ENCODE data around the gene JMJD4. TPM values are rescaled to one million over a fixed set of nuclear protein-coding genes. Genes with fewer than 3 reads are reported as not detected.
"Not testable (repeated sequence)": the region's sequence is repeated elsewhere in the genome, so short reads cannot be mapped to it uniquely, and the experiment has no call there.

The JMJD4 gene
- total RNA-seq, 1 experiment from 2014 or later: 49.6 TPM

DNA sequence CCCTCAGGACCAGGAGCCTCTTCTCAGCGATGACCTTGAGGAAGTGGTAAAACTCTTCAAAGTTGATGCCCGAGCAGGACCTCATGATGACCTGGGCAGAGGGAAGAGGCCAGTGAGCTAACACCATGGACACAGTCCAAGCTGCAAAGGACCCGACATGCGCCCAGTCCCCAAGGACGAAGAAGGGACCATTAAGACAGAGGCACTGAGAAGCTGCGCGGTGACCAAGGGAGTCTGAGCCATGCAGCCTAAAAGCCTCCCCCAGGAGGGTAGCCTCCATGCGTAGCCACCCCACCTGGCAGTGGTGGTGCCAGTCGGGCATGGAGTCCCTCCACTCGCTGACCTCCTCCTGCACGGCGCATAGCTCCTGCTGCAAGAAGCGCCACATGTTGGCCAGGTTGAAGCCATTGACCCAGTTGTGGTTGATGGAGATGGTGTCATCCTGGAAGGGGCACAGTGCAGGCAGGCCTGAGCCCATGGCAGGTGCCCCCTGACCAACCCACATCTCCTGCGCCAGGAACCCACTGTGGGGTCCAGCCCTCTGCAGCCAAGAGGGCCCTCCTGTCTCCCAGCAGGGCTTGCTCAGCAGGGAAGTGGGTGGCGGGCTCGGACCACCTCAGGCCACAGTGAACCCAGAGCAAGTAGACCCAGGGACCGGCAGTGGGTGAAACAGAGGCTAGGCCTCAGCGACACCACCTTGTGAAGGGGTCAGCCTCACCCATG, 2.4 kb downstream of the JMJD4 start:
- DNase-seq (ENCODE audit: low spot score): no peak

DNA sequence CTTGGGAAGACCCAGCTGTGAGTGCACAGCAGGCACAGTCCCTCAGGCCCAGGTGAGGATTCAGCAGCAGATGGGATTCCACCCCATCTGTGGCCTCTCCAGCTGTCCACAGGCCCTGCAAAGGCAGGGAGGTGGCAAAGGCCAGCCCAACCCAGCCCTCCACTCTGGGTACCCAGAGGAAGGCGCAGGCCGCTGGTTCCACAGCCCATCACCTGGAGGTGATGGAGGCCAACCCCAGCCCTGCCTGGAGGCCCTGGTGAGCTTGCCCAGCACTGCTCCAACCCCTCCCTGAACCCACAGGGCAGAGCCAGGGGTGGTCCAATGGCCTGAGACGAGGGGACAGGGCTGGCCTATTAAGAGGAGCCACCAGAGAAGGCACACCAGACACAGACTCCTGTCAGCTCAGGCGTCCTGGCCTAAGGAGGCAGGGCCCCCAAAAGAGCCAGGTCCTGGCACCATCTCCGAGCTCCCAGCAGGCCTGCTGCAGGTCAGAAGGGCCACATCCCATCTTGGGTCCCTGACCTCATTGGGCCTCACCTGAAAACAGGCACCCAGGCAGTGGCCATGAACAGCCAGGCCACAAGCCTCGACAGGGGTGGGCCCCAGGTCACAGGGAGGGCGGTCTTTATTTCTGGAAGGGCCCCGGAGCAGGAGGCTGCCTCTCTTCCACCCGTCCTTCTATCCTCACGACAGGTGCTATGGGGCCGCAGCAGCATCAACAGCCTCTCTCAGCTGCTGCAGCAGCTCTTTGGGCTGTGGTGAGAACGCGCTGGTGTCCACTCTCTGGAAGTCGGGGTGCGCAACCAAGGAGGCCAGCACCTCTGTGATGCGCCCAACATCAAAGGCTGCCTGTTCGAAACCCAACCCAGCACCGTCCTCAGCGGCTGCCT, 3.2 kb downstream of the JMJD4 start:
- no peak for DNase-seq (ENCODE audit: low spot score)

DNA sequence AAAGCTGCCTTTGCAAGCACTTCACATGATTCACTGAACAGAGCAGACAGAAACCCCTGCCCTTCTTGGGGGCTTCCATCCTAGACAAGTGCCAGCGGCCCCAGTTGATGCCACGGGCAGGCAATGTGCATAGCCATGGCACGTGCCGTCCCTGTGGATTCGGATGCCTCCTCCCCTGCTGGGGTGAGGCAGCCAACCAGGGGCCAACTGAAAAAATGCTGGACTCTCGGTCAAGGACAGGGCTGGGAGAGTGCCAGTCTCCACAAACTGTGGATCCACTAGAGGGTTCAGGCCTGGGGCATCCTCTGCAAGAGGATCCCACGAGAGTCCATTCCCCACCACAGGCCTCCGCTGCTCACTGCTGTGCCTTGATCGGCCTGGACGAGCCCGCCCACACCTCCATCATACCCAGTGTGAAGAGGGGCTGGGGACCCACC, 3.8 kb downstream of the JMJD4 start:
- DNase-seq (ENCODE audit: low spot score): no peak

DNA sequence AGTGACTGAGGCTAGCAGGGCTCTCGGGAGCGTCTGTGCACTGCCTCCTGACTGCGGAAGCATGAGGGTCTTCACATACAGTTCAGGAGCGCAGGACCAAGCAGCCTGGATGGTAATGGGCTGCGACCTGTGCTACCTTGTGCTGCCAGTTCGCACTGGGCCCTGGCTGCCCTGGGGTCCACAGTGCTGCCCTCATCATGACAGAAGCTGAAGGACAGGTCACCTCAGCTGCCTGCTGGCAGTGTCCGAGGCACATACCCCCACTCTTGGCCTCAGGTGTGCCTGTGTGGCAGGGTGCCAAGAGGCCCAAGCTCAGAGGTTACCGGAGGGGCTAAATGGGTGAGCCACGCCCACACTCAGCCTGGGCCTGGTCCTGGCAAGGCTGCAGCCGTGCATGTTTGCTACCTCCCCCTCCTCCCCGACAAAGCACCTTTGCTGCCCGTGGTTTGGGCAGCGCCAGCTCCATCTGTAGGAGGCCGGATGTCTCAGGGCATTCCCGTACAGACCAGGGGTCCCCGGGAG, 4.4 kb downstream of the JMJD4 start:
- DNase-seq (ENCODE audit: low spot score): peak; percentile 5

DNA sequence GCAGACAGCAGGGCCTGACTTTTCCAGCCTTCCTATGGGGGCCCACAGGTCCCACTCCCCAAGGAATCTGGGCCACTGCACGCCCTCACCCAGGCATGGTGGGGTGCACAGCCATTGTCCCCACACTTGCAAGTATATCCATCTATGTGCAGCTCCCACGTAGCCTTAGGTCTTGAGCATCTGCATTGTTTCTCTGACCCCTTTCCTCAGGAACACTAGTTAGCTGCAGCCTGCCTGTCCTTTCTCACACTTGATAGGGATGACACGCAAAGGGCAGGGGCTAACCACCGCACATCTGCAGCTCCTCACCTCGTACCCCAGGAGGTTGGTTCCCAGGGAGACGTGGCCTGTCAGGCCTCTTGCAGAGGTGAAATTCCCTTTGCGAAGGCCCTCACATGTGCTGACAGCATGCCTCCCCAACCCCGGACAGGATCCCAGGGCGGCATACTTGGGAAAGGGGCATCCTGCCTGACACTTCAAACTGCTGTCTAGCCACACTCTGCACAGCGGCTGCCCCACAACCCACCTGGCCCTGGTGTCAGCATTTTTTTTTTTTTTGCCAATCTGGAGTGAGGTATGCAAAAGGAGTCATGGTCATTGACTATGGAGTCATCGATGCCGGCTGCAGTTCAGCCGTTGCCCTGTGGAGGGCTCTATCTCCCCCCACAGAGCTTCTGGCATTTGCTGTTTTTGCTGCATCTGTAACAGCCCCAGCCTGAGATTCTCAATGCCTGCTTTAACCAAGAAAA, 5.0 kb downstream of the JMJD4 start:
- peak; percentile 47 for DNase-seq (ENCODE audit: low spot score)

DNA sequence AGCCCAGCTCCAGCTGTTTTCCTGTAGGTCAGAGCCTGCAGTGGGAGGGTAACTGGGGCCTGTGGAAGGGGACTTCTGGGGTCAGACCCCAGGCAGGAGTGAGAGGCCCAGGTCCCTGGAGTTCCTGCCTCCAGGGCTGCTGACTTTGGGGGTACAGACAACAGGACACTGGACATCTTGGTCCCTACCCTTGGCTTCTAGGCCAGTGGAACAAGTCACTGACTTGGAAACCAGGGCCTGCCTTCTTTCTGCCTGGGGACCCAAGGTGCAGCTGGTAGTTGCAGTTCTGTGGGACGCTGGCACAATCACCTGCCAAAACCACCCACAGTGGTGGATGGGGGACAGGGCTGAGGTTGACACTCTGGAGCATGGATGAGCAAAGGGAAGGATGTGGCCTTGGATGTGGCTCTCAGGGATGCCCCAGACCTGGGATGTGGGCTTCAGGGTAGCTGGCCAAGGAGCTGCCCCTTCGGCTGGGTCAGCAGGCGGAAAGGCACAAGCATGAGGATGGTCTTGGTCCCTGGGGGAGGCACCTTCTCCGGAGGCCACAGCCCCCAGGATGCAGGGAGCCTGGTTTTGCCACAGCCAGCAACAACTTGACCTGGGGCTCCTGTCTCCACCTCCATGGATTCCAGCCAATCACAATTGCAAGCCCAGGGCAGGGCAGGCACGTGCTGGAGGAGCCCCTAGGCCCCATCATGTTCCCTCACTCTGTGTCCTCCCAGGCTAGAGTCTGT, 5.8 kb downstream of the JMJD4 start:
- peak; percentile 12 for DNase-seq (ENCODE audit: low spot score)

DNA sequence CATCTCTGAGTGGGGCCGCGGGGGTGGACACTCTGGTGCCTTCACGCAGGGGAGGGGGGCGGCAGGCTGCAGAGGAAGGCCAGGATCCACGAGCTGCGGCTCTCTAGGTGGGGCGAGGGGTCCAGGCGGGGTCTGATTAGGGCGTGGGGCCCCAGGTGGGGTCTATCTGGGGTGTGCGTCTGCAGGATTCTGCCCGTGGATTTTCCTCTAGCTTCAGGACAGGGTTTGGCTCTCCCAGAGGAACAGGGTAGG, 6.3 kb downstream of the JMJD4 start:
- peak; percentile 9 for DNase-seq (ENCODE audit: low spot score)

DNA sequence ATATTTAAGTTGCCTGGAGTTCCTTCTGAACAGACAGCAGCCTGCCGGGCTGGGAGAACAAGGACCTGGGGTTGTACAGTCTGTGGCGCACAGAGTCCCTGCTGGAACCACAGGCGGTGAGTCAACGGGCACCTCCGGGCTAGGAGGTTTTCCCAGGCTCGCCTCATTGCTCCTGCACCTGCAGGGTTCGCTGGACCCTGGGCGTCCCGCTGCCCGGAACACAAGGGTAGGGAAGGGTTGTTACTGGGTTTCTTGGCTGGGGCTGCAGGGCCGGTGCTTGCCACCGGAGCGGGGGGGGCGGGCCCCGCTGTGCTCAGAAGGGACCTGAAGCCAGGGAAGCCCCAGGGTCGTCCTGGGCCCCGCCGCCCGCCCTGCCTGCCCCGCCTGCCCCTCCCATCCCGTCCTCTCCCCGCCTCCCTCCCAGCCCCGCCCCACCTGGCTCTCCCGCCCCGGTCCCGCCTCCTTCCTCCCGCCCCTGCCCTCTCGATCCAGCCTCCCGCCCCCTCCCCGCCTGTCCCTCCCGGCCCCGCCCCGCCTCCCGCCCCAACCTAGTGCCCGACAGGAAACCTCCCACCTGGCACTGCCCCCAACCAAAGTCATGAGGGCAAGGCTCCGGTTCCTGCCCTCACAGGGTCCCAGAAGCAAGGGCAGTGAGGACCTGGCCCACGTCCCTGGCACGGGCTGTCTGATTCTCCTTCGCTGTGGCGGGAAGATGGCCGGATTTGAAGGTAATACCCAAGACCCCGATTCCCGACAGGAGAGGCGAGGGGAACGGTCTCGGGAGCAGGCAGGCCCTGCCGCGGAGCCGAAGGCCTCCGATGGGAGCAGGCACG, 6.8 kb downstream of the JMJD4 start:
- DNase-seq (ENCODE audit: low spot score): peak; percentile 80

DNA sequence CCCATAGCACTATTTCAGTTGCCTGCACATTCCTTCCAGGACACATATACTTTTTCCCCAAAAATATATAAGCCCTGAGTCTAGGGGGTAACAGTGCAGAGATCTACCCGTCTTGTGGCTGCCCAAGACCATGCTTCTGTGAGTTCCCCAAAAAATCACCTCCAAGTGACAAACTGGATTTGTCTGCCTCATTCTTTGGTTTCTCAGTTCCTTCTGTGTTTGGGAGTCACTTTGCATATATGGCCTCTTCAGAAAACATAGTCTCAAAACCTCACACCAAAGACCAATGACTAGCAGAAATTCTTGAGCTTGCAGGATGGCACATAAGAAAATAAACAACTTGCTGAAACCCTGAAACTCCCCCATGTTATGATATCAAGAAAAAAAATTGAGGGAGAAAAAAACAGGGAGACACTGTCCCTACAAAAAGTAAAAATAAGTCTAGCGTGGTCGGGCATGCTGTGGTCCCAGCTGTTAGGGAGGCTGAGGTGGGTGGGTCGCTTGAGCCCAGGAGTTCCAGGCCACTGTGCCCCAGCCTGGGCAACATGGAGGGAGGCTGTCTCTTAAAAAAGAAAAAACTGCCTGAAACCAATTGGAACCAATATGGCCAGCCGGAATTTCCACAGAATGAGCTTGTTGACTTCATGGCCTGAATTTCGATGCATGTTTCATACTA, 8.0 kb downstream of the JMJD4 start:
- no peak for DNase-seq (ENCODE audit: low spot score)

DNA sequence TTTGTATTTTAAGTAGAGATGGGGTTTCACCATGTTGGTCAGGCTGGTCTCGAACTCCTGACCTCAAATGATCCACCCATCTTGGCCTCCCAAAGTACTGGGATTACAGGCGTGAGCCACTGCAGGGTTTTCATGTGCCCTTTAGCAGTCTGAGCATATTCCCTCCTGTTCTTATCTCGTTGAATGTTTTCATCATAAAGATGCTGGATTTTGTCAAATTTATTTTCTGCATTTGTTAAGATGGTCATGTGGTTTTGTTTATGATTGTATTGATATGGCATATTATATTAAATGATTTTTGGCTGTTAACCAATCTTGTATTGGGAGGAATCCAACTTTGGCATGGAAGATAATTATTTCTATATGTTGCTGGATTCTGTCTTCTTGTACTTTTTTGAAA, 8.8 kb downstream of the JMJD4 start:
- DNase-seq (ENCODE audit: low spot score): no peak

DNA sequence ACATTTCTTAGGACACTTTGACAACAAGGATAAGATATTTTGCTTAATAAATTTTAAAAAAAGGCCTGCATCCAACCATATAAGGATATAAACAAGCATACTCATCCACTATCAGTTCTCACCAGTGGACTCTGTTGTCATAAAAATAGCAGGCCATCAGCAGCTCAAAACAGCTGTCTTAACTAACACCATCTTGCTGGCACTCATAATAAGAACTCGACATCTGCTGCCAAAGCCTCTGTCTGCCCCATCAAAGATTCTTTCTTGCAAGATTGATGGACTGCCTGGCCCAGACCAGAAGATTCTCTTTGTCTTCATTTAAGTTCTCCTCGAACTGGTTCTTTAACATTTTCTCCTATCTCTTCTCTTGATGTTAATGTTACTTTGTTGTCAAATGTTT, 10.1 kb downstream of the JMJD4 start:
- no peak for DNase-seq (ENCODE audit: low spot score)

DNA sequence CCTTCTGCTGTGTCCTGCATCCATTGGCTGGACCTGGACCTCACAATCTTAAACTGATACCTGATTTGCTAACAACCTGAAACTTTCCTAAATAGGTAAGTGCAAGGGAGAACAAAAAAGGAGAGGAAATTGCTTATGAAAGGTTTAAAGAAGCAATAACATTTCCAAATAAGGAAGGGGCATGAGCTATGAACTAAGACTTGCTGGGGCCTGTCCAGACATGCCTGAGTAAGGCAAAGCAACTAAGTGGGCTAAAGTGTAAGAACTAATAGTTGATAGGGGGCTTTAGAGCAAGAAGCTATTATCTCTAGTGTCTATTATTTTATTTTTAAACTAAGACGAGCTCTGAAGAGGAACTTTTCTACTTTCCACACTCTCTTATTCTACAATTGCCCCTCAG, 11.6 kb downstream of the JMJD4 start:
- DNase-seq (ENCODE audit: low spot score): no peak

DNA sequence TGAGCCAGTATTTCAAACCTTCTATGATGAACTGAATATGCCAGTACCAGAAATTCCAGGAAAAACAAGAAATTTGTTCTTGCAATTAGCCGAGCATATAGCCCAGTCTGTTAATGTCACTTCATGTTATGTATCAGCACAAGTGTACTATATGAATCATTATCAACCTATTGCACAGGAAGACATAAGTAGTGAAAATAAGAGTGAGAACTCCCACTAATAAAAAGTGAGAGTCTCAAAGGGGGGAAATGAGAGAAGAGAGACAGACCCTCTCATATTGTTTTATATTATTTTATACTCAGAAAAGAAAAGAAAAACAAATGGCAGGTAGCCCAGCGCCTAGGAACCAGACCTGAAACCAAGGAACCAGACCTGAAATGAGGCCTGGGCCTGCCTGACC, 16.2 kb downstream of the JMJD4 start:
- no peak for DNase-seq (ENCODE audit: low spot score)

DNA sequence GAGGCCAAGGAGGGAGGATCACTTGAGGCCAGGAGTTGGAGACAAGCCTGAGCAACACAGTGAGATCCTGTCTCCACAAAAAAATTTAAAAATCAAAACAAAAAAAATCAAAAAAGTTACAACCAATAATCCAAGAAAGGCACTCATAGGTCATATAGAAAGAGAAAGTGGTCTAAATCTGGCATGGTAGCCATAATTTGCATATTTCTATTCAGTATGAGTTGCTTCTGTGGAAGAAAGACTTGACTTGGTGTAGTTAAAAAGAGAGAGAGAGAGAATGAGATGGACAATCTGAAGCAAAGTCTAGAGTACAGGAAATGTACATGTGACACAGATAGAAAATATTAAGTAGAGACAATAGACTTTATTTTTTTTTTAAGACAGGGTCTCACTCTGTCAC, 22.5 kb downstream of the JMJD4 start:
- no peak for DNase-seq (ENCODE audit: low spot score)

DNA sequence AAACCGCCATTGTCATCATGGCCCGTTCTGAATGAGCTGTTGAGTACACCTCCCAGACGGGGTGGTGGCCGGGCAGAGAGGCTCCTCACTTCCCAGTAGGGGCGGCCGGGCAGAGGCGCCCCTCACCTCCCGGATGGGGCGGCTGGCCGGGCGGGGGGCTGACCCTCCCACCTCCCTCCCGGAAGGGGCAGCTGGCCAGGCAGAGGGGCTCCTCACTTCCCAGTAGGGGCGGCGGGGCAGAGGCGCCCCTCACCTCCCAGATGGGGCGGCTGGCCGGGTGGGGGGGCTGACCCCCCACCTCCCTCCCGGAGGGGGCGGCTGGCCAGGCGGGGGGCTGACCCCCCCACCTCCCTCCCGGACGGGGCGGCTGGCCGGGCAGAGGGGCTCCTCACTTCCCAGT, 24.6 kb downstream of the JMJD4 start:
- not testable (repeated sequence) for DNase-seq (ENCODE audit: low spot score)

DNA sequence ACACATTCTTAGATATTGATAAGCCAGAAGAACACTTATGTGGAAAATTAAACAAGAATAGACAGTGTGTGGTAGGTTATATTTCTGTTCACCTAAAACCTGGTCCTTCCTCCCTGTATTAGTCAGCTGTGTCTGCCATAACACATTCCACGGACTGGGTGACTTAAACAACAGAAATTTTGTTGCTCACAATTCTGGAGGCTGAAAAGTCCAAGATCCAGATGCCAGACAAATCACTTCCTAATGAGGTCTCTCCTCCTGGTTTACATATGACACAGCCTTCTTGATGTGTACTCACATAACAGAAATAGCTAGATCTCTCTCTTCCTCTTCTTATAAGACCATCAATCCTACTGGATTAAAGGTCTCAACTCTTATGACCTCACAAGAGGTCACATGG, 25.7 kb downstream of the JMJD4 start:
- DNase-seq (ENCODE audit: low spot score): no peak

DNA sequence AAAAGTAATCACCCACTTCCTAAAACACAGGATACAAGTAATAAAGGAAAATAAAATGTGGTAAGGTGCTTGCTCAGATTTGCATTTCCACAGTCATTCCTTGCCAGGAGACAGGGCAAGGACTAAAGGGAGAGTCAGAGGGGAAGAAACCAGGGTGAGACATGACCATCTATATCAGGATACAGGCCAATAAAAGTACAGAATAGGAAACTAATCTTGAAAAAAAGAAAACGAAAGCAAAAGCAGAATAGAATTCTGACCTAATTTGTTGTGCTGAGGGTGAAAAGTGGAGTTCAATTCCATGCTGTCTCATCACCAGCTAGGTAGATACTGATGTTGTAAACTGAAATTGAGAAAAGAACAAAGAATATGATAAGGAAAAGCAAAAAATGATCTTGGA, 27.3 kb downstream of the JMJD4 start:
- DNase-seq (ENCODE audit: low spot score): no peak

DNA sequence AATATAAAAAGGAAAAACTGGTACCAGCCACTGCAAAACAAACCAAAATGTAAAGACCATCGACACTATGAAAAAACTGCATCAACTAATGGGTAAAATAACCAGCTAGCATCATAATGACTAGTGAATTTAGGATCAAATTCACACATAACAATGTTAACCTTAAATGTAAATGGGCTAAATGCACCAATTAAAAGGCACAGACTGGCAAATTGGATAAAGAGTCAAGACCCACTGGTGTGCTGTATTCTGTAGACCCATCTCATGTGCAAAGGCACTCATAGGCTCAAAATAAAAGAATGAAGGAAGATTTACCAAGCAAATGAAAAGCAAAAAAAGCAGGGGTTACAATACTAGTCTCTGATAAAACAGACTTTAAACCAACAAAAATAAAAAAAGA, 33.5 kb downstream of the JMJD4 start:
- DNase-seq (ENCODE audit: low spot score): not testable (repeated sequence)

DNA sequence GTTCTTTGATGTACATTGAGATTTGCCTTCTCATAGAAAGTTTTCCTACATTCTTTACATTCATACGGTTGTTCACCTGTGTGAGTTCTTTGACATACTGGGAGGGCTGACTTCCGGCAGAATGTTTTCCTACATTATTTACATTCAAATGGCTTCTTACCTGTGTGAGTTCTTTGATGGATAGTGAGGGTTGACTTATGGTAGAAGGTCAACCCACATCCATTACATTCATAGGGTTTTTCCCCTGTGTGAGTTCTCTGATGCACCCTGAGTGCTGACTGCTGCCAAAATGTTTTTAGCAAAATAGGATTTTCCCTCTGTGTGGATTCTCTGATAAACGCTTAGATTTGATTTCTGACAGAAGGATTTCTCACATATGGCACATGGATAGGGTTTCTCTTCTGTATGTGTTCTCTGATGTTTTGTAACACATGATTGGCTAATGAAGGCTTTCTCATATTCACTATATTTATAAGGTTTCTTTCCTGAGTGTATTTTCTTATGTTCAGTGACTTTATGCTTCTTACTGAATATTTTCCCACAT, 37.7 kb downstream of the JMJD4 start:
- DNase-seq (ENCODE audit: low spot score): no peak

DNA sequence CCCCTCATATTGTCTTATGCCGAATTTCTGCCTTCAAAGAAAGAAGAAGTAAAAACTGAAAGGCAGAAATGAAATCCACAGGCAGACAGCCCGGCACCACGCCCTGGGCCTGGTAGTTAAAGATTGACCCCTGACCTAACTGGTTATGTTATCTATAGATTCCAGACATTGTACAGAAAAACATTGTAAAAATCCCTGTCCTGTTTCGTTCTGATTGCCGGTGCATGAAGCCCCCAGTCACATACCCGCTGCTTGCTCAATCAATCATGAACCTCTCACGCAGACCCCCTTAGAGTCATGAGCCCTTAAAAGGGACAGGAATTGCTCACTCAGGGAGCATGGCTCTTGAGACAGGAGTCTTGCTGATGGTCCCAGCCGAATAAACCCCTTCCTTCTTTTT, 49.3 kb downstream of the JMJD4 start:
- no peak for DNase-seq (ENCODE audit: low spot score)

All from HT-29 (cell line).